ENCODE data around the gene ALOX15B. TPM values are rescaled to one million over a fixed set of nuclear protein-coding genes. Genes with fewer than 3 reads are reported as not detected.
A peak's percentile ranks its signal among the peaks of the same experiment; 100 is the strongest.

The ALOX15B gene
- total and polyA plus RNA-seq, 8 donors: 0.05 to 4.7 (median 0.25) TPM; not detected in 1

- WGBS, 2 donors: 84 to 85% methylated on average over 17 of the region's 17 CpGs
- Histone ChIP-seq H3K4me1 (peaks cover 5 to 8% (median 7%) of the 10 kb centered on the region in 3 donors), H3K4me3 (no peak overlapping the region), H3K36me3 (no peaks in the 10 kb centered on the region), H3K27me3 (no peaks in the 10 kb centered on the region), H3K27ac (no peak overlapping the region), H3K9me3 (no peaks in the 10 kb centered on the region)
- intact Hi-C loops (cut with DNase I): no loop called here
- no peak for TF ChIP-seq CTCF (IDR thresholded peaks at IDR 0.05)
- DNase-seq: no peak
- ATAC-seq: no peak
- FAIRE-seq: no peak
These were observed 25.7 kb upstream of the ALOX15B start for GRCh38 chr17:8012996-8013640.

- DNase-seq: no peak
- FAIRE-seq: no peak
- Histone ChIP-seq H3K27me3 (no peaks in the 10 kb centered on the region), H3K36me3 (no peaks in the 10 kb centered on the region), H3K4me1 (peaks cover 5 to 8% (median 7%) of the 10 kb centered on the region in 3 donors), H3K27ac (no peak overlapping the region), H3K4me3 (no peak overlapping the region), H3K9me3 (no peaks in the 10 kb centered on the region)
- intact Hi-C loops (cut with DNase I): no loop called here
- WGBS, 2 donors: 76 to 81% methylated on average over 12 of the region's 12 CpGs
- no peak for ATAC-seq
- no peak for TF ChIP-seq CTCF (IDR thresholded peaks at IDR 0.05)
These were observed 24.9 kb upstream of the ALOX15B start for GRCh38 chr17:8013731-8014557.

GRCh38 chr17:8014558-8014850 is 24.4 kb upstream of the ALOX15B start:
- WGBS, 2 donors: 90 to 93% methylated on average over 9 of the region's 9 CpGs
- no peak for DNase-seq
- no peak for FAIRE-seq
- no peak for TF ChIP-seq CTCF (IDR thresholded peaks at IDR 0.05)
- Histone ChIP-seq H3K4me3 (no peak overlapping the region), H3K9me3 (no peaks in the 10 kb centered on the region), H3K27ac (no peak overlapping the region), H3K27me3 (no peaks in the 10 kb centered on the region), H3K36me3 (no peaks in the 10 kb centered on the region), H3K4me1 (peaks cover 5 to 8% (median 7%) of the 10 kb centered on the region in 3 donors)
- intact Hi-C loops (cut with DNase I): no loop called here
- ATAC-seq: no peak

- DNase-seq (peak in 1 of 6 donors; percentile 77), ATAC-seq (no peak), FAIRE-seq (no peak)
- TF ChIP-seq CTCF (IDR thresholded peaks at IDR 0.05): no peak
- Histone ChIP-seq H3K9me3 (no peaks in the 10 kb centered on the region), H3K4me3 (peak overlapping the region in 3 of 4 donors; percentile 37 to 58 (median 45)), H3K27me3 (no peaks in the 10 kb centered on the region), H3K36me3 (no peaks in the 10 kb centered on the region), H3K4me1 (peaks cover 5 to 8% (median 7%) of the 10 kb centered on the region in 3 donors), H3K27ac (no peak overlapping the region)
- intact Hi-C loops (cut with DNase I): no loop called here
- WGBS, 2 donors: 71 to 74% methylated on average over 41 to 44 of the region's 44 CpGs
These were observed 23.5 kb upstream of the ALOX15B start for GRCh38 chr17:8015236-8015956.

Data from pancreas (tissue), 10 donors.